ENCODE results near the gene LRRC37A.
"Not testable (repeated sequence)": the region's sequence is repeated elsewhere in the genome, so short reads cannot be mapped to it uniquely, and the experiment has no call there.

DNA sequence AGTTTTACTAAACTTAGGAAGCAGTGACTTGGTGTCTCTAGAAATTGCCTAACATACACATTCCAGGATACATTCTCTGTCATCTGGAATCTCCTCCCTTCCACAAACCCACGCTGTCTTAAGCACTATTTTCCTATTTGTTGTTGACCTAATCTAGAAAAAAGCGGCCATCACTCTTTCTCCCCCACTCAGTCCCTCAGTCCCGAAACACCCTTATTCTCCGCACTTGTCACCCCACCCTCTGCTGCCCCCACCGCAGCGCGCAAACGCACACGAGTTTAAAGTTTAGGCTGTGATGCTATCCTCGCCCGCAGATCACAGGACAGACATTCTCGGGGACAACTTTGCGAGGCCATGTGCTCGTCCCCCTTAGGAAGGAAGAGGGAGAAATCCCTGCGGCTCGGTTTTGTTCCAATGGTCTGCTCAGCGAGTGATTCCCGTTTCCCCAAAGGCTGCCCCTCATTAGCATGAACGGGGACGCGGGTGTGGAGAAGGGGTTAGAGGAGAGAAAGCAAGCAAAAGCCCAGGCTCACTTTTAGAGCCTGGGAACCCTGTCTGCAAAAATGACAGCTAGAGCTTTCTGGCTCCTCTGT, 28.8 kb upstream of the LRRC37A start:
- TF ChIP-seq, protein P1, sequence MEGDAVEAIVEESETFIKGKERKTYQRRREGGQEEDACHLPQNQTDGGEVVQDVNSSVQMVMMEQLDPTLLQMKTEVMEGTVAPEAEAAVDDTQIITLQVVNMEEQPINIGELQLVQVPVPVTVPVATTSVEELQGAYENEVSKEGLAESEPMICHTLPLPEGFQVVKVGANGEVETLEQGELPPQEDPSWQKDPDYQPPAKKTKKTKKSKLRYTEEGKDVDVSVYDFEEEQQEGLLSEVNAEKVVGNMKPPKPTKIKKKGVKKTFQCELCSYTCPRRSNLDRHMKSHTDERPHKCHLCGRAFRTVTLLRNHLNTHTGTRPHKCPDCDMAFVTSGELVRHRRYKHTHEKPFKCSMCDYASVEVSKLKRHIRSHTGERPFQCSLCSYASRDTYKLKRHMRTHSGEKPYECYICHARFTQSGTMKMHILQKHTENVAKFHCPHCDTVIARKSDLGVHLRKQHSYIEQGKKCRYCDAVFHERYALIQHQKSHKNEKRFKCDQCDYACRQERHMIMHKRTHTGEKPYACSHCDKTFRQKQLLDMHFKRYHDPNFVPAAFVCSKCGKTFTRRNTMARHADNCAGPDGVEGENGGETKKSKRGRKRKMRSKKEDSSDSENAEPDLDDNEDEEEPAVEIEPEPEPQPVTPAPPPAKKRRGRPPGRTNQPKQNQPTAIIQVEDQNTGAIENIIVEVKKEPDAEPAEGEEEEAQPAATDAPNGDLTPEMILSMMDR (IDR thresholded peaks at IDR 0.05) = not testable (repeated sequence)
- TF ChIP-seq, protein P2, sequence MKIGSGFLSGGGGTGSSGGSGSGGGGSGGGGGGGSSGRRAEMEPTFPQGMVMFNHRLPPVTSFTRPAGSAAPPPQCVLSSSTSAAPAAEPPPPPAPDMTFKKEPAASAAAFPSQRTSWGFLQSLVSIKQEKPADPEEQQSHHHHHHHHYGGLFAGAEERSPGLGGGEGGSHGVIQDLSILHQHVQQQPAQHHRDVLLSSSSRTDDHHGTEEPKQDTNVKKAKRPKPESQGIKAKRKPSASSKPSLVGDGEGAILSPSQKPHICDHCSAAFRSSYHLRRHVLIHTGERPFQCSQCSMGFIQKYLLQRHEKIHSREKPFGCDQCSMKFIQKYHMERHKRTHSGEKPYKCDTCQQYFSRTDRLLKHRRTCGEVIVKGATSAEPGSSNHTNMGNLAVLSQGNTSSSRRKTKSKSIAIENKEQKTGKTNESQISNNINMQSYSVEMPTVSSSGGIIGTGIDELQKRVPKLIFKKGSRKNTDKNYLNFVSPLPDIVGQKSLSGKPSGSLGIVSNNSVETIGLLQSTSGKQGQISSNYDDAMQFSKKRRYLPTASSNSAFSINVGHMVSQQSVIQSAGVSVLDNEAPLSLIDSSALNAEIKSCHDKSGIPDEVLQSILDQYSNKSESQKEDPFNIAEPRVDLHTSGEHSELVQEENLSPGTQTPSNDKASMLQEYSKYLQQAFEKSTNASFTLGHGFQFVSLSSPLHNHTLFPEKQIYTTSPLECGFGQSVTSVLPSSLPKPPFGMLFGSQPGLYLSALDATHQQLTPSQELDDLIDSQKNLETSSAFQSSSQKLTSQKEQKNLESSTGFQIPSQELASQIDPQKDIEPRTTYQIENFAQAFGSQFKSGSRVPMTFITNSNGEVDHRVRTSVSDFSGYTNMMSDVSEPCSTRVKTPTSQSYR (CRISPR knock-in tag; IDR thresholded peaks at IDR 0.05) = not testable (repeated sequence)
- TF ChIP-seq, protein P3, sequence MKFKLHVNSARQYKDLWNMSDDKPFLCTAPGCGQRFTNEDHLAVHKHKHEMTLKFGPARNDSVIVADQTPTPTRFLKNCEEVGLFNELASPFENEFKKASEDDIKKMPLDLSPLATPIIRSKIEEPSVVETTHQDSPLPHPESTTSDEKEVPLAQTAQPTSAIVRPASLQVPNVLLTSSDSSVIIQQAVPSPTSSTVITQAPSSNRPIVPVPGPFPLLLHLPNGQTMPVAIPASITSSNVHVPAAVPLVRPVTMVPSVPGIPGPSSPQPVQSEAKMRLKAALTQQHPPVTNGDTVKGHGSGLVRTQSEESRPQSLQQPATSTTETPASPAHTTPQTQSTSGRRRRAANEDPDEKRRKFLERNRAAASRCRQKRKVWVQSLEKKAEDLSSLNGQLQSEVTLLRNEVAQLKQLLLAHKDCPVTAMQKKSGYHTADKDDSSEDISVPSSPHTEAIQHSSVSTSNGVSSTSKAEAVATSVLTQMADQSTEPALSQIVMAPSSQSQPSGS (CRISPR knock-in tag; IDR thresholded peaks at IDR 0.05; ENCODE audit: borderline replicate concordance, low read depth) = not testable (repeated sequence)

All from WTC11 (cell line).